Measurements from ENCODE around the gene GRB10.

The GRB10 gene

DNA sequence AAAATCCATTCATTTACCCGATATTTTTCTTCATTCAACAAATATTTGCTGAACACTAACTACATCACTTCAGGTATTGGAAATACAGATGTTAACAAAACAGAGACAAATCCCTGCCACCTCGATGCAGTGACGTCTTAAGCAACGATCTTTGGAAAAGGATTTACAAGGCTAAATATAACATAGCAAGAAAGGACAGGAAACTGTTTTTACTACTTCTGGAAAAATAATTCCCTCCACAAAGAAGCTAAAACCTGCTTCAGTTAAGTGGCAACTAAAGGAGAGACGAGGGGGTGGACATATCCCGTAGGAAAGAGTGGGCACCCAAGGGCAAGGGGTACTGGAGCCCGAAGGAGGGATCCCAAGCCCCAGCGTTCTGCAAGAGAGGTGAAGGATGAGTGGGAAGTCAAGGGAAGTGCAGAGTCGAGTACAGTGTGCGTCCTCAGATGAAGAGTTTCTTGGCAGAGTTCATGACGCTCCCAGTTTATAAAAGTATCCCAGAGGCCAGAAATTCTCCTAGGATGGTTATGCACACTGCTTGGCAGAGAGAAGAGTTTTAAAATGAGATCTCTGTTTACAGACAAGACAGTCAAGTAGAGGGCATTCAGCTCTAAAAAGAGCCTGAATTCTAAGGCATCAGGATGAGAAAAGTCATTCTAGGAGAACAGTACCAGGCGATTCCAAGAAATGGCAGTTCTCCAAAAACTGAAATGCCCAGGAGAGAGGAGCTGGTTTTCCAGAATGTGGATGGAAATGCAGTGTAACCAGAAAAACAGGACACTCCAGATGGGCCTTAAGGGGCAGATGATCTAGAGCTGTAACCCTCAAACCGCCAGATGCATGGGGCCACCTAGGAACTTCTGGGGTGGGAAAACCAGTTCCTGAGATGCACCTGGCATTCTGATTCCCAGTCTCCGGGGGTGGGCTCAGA lies 97.3 kb downstream of the GRB10 start:
- no peak for DNase-seq

DNA sequence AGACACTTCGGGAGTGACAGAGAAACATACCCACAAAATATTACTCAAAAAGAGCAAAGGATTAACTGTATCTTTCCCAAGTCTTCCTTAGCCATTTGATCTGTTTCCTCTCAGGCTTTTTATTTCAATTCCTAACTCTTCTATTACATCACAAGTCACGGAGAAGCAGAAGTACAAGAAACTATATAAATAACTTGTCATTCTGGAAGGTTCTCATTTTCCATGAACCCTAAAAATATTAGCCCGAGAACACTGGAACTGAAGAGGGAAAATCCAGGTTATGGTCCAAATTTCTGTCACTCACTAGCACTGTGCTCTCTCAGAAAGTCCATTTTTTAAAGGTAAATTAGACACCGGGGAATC lies 98.0 kb downstream of the GRB10 start:
- no peak for DNase-seq

DNA sequence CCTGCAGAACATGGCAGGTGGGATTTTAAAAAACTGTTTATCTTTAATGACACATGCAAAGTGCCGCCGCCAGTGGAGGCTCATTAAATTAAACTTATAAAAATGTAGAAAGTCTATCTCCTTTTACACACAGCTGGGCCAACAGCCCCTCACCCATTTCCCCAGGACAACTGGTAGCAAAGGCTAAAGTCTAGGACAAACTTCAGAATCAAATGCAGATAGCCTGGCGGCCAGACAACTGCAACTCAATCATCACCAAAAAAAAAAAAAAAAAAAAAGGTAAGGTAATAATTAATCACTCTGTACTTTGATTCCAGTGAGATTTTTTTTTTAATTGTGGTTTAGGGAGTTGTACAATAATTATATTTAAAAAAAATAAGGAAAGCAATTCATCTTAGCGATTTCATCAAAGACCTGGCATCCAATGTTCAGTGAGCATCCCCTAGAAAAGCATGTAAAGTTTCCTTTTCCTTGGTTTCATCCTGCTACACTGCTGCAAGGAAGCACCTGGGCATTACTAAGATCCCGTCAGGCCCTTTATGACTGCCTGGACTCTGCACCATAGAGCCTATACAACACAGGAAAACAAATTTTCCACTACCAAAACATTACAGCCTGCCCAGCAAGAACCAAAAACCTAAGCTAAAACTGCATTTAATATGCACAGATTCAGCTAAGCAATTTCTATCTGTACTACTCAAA lies 98.5 kb downstream of the GRB10 start:
- no peak for DNase-seq

DNA sequence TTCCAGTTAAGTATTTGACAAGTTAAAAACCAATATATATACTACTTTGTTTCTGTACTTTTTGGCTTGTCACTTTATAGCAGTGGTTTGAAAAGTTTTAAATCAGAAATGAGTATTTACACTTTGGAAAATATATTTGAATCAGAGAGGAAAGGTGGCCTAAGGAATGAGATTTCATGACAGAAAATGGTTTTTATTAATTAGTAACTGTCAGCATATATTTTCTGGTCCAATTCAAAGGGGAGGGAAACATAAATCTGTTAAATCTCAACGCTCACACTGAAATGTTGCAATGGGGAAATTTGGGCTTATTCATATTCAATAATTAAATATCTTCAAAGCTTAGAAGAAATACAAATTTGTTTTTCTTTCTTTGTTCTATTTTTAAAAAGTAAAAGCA lies 100.1 kb downstream of the GRB10 start:
- DNase-seq = no peak

- no peak for DNase-seq
These were observed 100.6 kb downstream of the GRB10 start for GRCh38 chr7:50682079-50682478.

GRCh38 chr7:50681432-50682045 lies 101.2 kb downstream of the GRB10 start:
- DNase-seq = no peak

GRCh38 chr7:50679218-50680007 lies 103.3 kb downstream of the GRB10 start:
- DNase-seq = peak; percentile 65

DNA sequence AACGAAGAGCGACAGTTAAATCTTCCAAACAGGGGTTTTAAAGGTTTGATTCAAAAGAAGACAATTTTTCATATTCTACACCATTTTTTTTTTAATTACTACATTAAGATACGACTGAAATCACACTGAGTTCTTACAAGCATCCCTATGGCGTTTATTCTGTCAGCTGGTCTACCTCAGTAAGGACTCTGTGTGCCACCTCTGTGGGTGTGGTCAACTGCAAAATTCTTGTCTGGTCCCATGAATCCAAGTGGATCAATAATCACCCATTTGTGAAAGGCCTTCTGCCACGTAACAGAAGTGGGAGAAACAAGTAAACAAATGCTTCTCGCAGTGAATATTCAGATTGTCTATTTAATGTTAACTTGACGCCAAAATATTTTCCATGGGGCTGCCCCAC lies 104.1 kb downstream of the GRB10 start:
- no peak for DNase-seq

DNA sequence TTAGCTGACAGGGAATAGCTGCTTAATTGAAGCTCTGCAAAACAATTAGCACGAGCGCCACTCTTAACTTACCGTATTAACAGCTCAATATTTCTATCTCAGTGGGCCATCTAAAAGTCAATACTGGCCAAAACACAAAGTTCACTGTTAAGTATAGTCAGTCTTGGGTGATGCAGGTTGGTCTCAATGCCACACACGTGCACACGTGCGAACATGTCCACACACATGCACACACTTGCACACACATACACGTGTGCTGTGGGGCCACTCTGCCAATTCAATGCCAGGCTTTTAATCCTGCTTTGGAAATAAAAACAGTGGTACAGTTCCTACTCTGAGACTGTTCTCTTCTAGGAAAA lies 105.1 kb downstream of the GRB10 start:
- no peak for DNase-seq

DNA sequence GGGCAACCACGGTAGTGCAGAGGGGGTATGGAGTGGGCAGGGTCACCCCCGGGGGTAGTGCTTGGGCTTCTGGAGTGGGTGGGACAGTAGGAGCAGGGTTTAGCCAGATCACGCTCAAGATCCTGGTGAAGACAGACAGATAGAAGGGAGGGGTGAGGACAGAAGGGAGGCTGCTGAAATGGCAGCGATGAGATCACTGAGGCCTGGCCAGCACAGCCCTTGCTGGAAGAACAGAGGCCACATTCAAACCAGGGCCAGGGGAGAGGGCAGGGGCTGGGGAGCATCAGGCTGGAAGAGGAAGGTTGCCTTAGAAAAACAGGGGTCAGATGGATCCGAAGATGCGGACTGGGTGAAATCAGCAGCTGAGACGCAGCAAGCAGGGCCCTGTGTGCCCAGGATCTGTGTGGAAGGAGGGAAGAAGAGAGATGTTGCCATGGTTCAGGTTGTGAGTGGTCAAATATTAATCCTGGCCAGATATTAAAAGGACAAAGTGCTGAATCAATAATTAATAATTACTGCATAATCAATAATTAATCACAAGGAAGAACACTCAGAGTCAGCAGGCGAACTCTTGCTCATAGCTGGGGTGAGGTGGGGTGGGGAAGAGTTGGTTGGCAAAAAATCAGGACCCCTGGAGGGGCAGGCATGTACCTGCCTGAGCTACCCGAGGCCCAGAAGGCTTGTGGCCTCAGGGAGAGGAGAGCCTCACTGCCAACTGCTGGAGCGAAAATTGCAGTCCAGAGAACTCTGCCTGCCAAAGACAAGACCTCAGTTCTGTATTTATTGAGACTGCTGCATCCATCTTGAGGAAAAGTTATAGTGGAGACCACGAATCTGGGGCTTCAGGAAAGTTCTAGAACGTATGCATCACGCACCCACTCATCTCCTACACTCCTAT lies 105.7 kb downstream of the GRB10 start:
- no peak for DNase-seq

GRCh38 chr7:50676079-50676478 lies 106.6 kb downstream of the GRB10 start:
- no peak for DNase-seq

DNA sequence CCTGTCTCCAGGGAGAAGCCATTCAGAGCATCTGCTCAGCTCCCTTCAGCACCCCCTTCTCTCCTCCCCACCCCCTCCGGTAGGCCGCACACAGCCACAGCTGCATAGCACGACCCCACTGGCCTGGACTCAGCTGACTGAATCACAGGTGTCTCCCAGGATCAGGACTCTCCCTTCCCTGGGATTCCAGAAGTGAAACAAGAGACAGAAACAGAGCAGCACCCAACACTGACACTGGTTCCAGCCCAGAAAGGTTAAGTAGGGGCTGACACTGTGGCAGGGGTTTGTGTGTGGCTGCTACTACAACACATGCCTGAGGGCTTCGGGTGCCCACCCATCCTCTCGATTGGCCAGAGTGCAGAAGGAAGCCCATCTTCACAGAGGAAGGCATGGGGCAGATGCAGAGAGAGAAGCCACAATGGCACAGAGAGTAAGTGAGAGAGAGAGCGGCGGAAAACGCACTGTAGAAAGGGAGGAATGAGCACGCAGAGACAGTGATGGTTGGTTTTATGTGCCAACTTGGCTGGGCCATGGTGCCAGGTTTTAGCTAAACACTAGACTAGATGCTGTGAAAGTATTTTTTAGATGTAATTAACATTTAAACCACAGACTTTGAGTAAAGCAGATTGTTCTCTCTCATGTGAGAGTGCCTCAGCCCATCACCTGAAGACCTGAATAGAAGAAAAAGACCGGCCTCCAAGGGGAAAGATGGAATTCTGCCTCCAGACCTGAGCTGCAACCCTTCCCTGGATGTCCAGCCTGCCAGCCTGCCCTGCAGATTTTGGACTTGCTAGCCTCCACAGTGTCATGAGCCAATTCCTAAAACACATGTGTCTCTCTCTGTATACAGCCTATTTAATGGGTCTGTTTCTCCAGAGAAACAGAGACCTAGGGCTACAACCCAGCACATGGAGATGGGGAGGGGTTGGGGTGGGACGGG lies 107.5 kb downstream of the GRB10 start:
- no peak for DNase-seq

GRCh38 chr7:50674299-50674698 lies 108.4 kb downstream of the GRB10 start:
- no peak for DNase-seq

GRCh38 chr7:50673096-50673495 lies 109.6 kb downstream of the GRB10 start:
- no peak for DNase-seq

DNA sequence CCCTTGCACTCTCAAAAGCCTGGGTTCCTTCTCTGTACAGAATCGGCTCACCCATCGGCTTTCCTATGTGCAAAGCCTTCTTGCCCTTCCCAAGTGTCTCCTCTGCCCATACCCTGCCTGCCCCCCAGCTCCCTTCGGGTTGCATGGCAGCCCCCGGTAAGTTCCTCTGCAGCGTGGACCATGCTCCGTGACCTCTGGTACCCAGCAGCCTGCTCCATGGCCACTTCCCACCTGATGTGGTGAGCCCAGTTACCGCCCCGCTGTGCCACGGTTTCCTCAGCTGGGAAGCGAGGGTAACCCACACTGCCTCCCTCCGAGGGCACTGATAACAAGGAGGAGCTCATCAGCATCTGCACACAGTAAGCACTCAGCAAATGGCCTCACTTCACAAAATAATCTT lies 110.7 kb downstream of the GRB10 start:
- no peak for DNase-seq

DNA sequence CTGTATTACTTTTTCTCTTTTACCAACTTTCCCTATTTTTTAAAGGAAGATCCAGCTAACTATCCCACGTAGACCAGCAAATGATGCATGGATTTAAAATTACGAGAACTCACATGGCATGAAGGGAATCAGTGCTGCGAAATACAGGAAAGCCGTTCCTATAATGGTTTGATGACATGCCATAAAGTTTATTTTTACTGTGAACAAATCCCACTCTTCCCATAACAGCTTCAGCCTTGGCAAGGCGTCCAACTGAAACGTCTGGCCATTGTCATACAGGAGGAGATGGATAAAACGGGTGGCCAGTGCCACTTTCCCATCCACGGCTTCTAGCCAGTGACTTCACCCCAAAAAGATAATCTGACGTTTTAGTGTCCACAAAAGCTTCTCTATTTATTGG lies 111.3 kb downstream of the GRB10 start:
- no peak for DNase-seq

DNA sequence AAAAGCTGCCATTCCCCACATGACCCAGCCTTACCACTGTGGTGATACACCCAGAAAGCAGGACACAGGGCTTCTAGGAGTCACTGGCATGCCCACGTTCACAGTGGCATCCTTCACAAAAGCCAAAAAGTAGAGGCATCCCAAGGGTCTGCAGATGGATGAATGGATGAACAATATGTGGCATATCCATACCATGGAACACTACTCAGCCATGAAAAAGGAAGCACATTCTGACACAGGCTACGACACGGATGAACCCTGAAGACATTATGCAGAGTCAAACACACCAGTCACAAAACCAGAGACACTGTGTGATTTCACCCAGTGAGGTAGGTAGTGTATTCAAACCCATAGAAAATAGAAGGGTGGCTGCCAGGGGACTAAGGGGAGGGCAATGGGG lies 112.8 kb downstream of the GRB10 start:
- no peak for DNase-seq

DNA sequence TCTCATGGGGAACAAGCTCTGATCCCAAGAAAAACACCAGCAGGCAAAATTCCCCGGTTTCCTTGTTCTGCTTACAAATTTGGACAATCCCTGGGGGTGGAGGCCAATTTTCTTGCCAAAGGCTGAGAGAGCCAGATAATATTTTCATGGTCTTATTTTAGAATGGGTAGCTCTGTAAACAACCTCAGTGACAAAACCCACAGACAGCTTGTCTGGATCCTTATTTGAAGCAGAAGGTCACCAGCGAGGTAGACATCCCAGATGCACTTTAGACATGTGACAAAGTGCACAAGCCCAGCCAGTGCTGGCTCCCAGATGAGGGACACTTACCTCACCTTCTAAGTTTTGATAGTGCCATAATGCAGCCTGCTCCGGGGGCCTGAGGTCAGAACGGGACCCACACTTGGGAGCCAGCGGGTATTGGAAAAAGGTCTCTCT lies 114.9 kb downstream of the GRB10 start:
- DNase-seq = no peak

GRCh38 chr7:50667338-50667737 lies 115.4 kb downstream of the GRB10 start:
- no peak for DNase-seq

GRCh38 chr7:50666124-50666496 lies 116.6 kb downstream of the GRB10 start:
- DNase-seq = no peak
